NCI-H345 treated with DMSO at 0.1 percent for 48 hours (cell line): ENCODE data around the gene CFAP100.

Experiments used
- DNase-seq: peaks from one replicate; lab custom pipeline; 2025; ENCODE audit not compliant: unreplicated experiment; lab: John Stamatoyannopoulos, UW

Gene CFAP100

DNA sequence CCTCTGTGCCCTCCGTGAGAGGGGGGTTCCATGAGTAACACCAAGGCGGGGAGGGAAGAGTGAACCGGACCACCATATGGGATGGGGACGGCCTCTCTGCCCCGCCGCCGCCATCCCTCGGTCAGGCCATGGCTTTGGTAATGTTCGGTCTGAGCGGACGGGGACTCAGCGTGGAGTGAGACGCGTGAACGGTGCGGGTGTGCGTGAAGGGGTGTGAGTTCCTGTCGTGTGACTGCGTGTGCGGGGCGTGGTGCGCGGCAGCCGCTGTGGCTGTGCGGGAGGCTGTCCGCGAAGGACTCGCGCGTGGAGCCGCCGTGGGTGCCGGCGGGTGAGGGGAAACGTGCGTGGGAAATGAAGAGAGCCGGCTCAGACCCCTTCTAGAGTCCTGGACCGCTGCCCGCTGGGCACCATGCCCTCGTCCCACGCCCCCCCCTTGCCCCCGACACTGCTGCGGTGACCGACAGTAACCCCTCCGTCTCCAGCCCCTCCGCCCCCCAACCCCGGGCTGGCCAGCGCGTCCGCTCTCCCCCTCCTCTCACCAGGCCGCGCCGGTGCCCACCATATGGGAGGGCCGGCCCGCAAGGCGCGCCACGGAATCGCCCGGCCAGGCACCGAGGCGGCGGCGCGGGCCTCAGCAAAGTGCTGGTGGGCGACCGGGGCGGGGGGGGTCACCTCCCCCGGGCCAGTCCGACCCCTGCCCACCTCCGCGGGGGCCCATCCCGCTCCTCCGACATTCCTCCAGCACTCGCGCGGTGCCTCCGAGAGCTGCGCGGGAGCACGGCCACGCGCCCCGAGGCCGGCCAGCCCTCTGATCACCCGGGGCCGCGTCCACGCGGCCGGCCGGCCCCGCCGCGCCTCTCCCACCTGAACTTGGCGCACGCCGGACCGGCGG is 38.1 kb upstream of the CFAP100 start:
- DNase-seq, result no peak

DNA sequence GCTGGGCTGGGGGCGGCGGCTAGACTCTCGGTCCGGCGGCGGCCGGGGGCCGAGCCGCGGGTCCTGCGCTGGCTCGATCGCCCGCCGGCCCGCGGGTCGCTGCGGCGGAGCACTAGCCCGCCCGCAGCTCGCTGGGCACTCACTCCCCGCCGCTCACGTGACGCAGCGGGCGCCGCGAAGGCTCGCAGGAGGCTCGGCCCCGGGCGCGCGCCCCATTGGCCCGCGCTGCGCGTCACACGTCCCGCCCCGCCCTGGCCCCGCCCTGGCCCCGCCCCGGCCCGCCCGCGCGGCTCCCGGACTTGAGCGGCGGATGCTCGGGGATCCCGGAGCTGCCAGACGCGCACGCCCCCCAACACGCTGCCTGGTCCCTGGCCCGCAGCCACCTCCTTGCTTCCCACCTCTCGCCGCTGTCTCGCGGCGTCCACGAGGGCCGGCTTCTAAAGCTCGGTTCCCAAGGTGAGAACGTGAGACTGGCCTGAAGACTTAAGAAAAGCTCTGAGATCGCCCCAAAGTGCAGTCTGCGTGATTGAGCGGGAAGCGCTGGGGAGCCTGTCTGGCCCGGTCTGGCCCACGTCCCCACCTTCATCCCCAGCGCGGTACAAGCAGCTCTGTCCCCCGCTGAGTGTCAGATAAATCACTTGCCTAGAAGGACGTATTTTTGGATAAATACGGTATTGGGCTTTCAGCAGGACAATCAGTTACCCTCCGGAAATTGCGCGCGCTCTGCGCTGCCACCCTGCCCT is 37.2 kb upstream of the CFAP100 start, which contains the start of gene KLF15:
TSS of gene KLF15 (minus strand) at position 114 of the 743 bp plus-strand sequence. CDS start 4,486 bp downstream, outside the sequence.
- DNase-seq, result no peak

DNA sequence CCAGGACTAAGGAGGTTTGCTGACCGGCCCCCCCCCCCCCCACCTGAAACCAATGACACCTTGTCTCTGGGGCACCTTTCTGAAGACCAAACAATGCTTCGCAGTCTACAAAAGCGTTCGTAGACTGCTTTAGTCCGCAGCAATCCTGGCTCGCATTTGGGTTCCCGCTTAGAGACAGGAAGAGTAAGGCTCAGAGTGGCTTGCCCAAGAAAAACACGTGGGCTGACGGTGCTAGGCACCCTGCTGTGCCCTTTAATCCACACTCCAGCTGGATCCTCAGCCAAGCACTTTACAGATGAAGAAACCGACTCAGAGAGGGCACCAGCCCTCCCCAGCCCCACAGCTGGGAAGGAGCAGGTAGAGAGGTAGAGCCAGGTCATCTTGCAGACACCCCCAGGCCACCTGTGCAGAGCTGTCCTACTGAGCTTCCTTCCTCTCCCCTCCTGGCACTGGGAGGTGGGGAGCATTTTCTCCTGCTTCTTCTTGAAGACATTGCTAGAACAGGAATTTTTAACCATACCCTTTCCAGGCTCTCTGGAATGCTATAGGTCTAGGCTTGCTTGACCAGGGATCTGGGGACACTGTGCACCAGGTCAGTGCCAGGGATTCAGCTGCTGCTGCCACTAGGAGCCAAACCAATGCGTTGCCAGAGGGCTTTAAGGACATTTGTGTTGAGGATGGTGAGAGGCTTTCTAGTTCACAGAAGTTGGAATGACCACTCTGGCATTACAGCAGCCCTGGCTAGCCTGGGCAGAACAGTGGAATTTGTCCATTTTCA is 36.5 kb upstream of the CFAP100 start:
- no peak for DNase-seq

DNA sequence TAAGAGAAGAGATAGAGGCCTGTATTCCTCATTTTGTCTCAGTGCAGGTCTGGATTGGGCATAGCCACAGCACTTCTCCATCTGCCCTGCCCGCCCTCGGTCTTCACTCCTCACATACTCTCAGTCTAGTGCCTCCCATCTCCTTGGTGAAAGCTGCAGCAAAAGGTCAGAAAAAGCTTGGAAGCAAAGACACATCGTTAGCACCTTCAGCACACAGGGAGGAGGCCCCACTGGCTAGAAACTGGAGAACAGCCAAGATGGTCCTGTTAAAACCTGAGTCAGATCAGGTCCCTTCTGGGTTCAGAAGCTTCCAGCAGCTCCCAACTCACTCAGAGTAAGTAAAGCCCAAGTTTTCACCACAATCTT is 35.9 kb upstream of the CFAP100 start:
- no peak for DNase-seq

DNA sequence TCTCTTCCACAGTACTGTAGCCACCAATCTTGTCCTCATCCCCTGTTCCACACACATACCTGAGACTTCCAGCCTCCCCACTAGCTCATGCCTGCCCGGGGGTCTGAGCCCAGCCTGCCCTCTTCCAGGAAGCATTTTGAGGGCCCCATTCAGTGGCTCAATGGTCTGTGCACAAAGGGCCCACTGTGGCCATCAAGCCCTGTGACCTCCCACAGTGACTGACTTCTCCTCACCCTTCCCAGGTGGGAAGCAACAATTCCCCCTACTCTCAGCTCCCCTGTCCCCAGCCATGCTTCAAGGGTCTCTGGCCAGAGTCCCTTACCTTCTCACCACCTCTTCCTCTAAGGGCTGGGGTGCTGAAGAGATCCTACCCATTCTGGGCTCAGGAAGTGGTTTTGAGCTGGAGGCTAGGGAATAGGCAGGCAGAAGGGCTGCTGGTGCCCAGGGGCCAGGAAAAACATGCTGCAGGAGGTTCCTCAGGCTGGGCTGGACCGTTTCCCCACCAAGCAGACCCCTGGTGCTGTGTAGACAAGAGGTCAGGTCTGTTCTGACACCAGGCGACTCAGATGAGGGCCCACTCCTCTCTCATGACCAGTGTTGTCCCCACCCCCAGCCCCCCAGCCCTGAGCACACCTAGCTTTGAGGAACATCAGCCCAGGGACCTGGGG is 34.5 kb upstream of the CFAP100 start:
- DNase-seq, result no peak

DNA sequence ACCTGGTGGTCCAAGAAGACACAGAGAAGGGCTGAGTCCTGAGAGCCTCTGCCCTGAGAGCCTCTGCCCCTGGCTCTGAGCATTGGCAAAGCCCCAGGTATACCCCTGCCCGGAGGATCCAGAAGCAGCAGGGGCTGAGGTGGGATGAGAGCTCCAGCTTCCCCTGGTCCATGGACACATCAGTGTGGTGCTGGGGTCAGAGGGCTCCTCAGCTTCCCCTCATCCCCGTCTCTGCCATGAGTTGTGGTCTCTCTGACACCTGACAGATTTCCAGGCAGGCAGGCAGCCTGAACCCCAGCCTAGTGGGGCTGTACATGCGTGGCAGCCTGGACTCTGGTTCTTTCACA is 34.0 kb upstream of the CFAP100 start:
- no peak for DNase-seq

DNA sequence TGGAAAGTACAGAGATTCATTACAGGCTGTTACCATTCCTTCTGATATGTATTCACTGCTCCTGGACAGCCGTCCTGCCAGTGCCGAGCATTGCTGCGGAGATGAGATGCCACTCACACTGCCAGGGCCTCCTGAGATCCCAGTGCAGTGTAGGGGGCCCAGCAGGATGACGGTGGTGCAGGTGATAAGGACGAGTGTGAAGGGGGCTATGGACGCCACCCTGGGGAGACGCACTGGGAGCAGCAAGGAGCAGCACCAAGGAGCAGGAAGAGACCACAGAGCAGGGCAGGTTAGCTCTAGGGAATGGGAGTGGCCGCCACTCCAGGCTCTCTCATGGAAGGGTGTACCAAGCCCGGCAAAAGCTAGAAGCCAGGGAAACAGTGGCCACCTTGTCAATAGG is 33.5 kb upstream of the CFAP100 start:
- DNase-seq, result no peak

DNA sequence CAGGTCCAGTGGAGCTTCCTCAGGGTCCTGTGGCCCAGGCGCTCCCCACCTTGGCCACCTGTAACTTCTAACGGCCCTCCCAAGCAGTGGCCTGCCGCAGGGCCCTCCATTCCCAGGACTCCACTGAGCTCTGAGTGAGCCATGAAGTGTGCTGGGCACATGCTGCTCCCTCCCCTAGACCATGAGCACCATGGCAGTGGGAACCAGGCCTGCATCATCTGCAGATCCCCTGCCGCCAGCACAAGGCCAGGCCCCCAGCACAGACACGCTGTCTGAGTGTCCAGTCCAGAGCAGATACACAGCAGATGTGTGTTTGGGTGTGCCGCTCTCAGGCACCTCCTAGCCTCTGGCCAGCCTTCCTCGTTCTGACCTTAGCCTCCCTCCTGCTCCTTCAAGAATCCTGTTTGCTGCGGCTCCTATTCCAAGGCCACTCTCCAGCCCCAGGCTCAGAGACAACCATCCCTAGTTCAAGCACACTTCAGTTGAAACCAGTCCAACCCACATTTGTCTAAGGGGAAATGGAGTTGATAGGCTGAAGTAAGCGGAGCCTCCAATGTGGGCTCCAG is 30.5 kb upstream of the CFAP100 start:
- DNase-seq, result no peak

DNA sequence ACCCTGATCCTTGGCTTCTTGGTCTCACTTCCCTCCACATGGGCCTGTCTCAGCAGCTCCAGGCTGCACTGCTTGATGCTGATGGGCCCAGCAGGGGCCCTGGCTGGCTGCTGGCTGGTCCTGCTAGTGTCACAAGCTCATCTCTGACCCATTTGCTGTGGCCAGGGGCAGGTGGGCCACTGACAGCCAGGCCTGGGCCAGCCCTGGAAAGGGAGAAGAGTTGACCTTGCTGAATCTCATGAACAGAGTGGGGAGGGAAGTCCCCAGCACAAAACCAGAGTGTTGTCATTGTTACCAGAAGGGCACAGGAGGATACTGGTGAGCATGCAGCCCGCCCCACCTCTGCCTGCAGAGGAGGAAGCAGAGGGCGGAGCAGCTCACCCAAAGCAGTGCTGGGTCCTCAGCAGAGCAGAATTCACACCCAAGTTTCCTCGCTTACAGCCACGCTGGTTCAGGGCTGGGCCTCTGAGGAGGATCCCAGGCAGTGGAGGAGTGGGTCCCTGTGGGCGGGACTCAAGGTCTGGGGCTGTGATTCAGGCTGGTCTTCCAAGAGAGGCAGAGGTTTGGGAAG is 29.9 kb upstream of the CFAP100 start:
- no peak for DNase-seq

DNA sequence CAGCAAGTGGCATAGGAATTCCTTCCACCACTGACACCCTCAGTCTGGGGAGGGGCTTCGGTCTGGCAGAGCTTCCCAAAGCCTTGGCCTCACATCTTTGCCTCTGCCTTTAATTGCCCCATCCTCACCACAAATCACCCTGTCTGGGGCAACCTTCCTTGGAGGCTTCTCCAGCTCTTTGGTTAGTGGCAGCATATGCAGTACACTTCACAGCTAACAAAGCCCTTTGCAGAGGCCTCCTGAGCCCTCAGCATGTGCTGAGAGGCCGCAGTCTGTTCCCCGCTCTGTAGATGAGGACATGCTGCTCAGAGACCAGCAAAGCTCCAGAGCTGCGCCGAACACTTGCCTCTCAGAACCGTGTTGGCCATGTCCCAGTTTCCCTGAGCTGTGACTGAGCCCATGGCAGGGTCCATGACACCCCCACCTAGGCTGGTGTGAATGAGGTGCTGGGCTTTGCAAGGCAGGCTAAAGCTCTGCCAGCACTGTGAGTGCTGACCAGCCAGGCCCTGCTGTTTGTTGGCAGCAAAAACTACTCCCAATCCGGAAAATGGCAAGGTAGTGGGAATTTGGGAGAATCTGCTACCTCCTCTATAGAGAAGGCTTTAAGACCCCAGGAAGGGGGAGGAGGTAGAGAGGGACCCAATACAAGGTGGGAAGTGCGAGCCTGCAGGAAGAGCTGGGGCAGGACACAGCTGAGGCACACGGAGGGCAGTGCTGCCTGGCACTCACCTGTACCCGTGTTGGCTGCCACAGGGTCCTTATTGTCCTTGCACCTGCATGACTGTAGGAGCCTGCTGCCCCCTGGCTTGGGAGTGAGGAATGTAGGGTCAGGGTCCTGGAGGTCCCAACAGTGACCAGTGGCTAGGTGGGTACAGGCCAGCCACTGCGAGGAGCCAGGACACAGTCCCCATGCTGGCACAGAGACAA is 29.1 kb upstream of the CFAP100 start:
- no peak for DNase-seq

DNA sequence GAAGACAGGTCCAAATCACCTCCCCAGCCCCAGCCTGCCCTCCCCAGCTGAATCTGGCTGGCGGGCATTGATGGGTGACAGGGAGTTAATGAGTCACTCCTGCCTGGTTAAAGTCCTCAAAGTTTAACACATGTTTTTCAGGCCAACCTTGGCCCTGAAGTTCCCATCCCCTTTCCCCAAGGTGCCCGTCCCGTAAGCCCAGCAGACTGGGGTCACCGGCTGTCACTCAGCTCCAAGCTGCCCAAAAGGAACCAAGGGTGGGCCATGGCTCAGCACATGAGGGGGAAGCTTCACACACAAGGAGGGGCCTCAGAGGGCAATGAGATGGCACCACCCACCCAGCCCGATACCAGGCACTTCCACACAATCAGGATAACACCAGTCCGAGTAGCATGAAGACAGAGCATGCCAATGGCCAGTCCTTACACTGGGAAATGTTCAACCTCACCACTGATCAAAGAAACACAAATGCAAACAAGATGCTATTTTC is 27.3 kb upstream of the CFAP100 start:
- DNase-seq, result no peak

DNA sequence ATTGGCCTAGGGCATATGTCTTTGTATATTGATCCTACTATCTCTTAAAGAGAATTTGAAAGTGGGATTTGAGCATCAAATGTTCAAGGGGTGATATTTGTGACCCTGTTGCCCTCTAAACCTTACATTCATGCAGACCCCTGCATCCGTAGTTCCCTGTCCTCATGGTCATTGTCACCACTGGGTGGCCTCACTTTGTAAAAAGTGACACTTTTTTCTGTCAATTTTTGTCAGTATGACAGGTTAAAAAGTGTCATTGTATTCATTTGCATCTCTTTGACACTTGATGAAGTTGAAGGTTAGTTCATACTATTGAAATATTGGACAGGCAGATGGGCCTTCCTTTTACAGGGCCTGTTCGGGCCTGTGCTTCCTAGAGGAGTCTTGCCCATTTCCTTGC is 25.2 kb upstream of the CFAP100 start:
- DNase-seq, result no peak

DNA sequence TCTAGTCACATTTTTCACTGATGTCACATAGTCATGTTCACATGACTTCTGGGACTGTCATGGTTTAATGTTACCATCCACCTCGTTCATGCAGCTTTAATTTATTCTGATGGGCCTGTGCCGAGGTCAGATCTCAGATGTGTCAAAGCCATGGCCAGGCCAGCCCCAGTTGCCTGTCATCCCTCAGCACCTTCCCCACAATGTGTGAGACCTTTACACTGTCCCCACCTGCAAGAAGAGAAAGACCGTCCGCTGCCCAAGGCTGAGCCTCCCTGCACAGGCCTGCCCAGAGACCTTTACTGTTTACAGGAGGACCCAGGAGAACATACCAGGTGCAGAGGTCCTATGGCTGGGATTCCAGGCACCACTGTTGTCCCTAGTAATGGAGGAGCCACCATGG is 24.7 kb upstream of the CFAP100 start:
- no peak for DNase-seq

DNA sequence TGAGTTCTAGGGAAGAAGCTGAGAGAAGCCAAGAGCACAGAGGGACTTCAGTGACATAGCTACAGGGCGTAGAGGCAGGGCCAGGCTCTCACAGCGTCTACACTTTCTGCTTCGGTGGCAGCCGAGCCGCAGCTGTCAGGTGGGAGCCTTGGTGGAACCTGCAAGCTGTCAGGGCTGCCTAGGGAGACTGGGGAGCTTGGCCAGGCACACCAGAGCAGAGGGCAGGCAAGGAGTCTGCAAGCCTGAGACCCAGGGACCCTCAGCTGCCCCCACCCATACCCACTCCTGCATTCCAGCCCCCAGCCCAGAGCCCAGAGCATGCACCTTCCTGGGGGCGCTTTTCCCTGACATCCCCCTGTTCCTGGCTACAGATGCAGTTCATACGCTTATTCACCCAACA is 24.1 kb upstream of the CFAP100 start:
- no peak for DNase-seq

DNA sequence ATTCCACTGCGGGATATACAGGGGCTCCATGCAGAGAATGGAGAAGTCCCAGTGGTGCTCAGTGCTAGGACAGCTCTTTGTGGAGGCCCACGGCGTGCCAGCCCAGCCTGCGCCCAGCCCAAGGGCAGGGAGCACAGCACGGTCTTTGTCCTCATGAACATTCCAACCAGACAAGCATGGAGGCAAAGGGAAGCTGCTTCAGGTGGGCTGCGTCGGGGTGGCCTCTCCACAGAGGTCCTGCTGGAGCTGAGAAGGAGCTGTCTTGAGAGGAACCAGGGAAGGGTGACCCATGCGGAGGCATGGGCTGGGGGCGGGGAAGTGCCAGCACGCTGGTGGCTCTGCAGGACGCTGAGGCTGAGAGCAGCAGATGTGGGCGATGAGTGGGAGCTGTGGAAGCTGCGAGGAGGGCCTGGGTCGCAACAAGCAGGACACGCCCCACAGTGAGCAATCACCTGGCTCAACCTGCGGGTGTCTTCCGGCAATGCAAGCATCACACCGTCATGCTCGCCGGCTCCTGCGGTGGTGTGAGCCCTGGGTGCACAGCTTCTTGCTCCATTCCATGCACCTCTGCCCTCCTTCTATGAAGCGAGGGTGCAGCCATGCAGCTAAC is 23.5 kb upstream of the CFAP100 start:
- DNase-seq, result no peak

DNA sequence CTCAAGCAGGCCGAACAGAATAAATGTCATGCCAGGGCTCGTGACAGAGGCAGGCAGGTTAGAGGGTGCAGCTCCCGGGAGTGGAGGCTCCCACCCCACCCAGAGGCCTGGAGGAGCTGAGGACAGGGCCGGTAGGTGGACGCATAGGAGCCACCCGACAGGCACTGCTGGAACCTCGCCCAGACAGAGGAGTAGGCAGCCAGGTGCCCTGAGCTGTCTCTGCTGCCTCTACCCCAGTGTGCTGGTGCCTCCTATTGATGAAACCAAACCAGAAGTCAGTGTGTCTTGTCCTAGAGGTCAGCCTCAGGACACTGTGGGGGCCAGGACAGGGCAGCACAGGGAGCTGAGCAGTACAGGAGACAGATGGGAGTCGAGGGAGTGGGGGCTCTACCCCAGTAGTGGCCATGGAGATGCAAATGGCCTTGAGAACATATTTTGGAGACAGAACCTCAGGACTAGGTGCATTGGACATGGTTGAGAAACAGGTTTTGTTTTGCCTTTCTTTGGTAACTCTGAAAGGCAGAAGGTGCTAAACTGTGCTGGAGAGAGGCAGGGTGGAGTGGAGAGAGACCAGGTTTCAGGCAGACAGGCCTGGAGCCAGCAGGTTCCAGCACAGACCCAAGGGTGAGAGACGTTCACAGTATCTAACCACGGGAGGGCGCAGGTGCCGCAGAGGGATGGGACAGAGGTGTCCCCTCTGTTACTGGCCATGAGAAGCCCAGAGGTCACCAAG is 22.1 kb upstream of the CFAP100 start:
- DNase-seq, result no peak

DNA sequence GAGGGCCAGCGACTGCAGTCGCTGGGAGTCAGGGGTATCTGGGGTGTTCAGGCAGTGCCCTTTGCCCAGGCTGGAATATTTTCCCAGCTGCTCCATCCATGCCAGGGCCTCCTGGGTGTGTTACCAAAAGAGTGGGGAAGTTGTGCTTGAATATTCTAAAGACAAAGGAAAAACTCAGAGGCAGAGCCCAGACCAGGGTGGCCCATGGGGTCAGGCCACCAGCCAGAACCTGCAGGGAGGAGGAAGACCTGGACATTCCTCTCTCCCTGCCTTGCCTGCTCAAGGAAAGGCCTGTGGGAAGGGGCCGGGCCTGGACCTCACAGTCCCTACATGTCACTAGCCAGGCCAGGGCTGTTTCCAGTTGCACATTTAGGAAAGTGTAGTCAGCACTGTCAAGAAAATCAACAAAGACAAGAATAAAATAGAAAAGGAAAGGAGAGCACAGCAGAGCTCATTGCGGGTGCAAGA is 21.5 kb upstream of the CFAP100 start:
- no peak for DNase-seq
